Activated naive CD4-positive, alpha-beta T cell treated with anti-CD3 and anti-CD28 coated beads, Interleukin-2, amount 50 U/mL, for 16 hours (primary cell): Measurements from ENCODE around the gene TRIM44.

Experiments
- DNase-seq: peaks from one replicate; pipeline ENCODE4 v3.0.0-alpha.2; 2020

The TRIM44 gene

DNA sequence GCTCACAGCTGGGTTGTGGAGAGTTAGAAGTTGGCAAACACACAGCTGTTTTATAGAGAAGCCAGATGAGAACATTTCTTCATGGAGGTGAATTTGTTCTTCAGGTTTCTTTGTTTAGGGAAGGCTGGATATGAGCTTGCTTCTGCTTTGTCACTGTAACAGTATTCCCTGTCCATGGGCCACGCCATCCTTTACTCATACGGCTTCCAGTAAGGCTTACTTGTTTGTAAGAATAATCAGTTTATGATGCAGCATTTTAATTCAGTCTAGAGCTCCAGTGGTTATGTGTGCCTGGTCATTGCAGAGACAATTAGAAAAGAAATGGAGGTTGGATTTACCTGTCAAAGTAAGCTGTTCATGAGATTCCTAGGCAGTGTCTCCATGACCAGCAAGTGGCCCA is 131.8 kb downstream of the TRIM44 start:
- no peak for DNase-seq

- DNase-seq: no peak
These were observed 132.3 kb downstream of the TRIM44 start for GRCh38 chr11:35794850-35795249.

- DNase-seq: no peak
These were observed 134.0 kb downstream of the TRIM44 start for GRCh38 chr11:35796562-35796961.

DNA sequence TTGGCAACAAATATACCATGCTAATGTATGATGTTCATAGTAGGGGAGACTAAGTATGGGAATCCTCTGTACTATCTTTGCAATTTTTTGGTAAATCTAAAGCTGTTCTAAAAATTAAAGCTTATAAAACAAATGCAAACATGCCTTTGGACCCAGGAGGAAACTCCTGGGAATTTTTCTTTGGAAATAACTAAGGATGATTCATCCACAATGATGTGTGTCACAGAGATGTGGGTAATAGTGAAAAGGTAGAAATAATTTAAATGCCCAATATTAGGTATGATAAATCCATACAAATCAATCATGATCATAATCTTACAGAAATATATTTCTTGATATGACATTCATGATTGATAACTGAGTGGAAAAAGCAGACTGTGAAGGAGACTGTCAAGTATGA is 135.8 kb downstream of the TRIM44 start:
- DNase-seq: no peak

GRCh38 chr11:35798983-35799382 is 136.4 kb downstream of the TRIM44 start:
- no peak for DNase-seq

DNA sequence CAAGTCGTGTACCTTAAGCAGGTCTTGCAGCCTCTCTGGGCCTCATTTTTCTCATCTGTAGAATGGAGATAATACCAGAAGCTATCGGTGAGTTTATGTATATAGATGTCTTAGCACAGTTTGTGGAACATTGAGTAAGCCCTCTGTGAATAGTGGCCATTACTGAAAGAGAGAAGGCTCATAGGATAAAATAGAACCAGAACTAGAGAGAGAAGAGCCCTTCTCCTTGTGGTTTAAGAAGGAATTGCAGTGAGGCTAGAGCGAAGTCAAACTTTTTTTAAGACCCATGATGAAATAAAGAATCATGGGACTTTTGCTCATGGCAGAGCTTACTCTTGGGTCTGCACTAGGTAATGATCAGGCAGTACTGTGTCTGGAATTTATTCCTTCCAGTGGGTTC is 137.1 kb downstream of the TRIM44 start:
- DNase-seq: no peak

- no peak for DNase-seq
These were observed 138.7 kb downstream of the TRIM44 start for GRCh38 chr11:35800970-35801953.

DNA sequence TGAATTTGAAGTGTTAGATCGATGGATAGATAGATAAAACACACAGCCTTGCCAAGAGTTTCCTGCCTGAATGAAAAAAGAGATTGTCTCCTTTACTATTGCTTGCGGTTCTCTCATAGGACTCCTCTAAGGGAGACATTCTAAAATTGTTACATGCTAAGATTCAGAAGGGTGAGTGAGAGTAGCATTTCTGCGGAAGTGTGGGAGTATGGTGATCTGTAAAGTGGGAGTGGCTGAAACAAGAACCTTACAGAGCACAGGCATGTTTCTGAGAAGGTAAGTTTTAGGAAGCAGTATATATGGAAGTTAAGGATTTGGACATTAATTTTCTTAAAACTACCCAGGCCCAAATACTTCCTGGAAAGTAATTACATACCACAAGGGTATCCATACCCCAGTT is 139.6 kb downstream of the TRIM44 start:
- no peak for DNase-seq

DNA sequence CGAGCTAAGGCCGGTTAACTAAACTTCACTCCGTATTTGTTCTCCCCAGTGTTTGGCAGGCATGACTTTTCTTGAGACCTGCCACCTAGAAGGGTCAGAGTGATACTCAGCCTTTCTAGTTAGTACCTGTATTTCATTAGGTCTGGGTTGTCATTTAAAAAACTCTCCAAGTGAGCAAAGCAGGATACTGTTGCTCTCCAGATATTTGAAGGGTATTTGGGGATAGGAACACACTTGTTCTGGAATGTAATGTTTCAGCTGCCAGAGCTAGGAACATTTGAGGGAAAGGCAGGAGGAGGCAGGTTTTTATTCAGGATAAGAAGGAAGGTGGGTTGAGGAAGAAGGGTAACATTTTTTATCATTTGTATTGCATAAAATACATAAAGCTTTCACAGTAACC is 140.1 kb downstream of the TRIM44 start:
- DNase-seq: no peak

GRCh38 chr11:35803115-35803514 is 140.5 kb downstream of the TRIM44 start:
- DNase-seq: no peak

DNA sequence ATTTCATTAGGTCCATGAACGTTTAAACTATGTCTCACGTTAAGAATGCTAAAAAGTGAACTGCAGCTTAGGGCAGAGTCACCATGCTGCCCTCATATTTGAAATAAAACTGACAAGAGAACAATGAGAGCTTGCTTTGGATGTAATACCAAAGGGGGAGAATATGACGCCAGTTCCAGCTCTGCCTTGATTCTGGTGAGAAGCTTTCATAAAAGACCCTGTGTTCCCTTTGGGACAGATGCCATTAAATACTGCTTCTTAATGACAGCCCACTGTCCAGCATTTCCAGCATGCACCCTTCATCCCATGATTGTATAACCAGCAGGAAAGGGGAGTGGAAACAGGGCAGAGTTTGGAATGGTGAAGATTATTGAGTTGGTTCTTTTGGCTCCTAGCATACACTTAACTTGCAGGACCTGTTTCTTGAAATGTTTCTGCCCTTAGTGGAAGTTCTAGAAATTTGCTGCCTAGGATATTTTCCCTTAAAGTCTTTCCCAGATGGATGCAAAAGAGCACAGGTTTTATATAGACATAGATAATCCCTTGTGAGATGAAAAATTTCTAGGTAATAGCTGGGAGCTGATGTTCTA is 142.0 kb downstream of the TRIM44 start:
- DNase-seq: no peak

GRCh38 chr11:35809561-35809960 is 147.0 kb downstream of the TRIM44 start:
- no peak for DNase-seq

DNA sequence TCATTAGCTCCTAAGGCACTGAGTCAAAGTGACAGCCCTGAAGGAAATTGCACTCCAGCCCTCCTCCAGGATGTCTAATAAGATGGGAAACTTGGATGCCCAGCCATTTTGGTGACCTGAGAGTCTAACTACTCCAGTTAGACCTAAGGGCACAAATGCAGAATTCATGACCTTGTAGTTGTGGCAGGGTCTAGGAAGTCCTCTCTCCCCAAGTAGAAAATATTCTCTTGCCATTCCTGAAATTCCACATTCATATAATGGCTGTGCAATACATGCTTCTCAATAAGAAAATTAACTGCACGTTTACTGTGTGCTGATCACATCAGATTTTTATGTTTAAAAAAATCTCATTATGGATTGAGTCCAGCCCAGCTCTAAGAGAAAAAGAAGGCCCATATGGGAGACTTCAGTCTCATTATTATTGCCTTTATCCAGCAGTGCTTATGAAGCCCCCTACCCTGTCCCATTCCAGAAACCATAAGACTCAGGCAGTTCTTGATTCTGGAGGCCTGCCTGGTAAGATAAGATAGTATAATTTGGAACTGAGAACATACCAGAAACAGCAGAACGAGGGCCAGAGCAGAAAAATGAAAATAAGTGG is 147.6 kb downstream of the TRIM44 start:
- DNase-seq: no peak

DNA sequence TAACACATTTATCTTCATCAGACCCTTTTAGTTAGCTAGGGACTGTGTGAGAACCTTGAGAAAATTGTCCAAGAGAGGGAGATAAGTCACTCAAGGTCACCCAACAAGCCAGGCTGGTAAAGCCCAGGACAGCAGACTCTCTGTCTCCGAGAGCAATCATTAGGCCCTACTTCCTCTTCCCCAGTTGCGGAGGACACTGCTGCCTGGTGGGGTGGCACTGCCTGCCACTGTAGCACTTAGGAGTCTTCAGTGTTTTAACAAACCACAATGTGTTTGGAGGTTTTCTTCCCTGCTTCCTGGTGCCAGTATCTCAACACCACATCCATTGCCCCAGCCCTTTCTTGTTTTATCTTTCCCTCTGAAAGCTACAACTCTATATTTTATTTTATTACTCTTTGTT is 149.2 kb downstream of the TRIM44 start:
- DNase-seq: no peak

DNA sequence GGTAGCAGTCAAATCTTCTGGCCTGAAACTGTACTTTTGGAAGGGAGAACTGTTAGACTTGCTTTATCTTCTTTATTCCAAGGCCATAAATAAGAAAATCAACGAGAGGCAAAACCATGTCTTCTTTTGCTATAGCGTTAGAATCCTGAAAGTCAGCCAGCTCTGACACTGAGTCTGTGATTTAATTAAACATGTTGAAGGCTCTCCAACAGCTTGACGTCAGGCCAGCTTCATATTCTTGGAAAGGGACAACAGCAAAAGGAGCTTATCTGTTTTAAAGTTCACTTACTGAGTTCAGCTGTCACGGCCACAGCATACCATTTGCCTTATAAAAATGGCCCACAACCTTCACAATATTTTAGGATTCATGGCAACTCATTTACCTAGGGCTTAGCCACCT is 150.3 kb downstream of the TRIM44 start:
- DNase-seq: no peak

- no peak for DNase-seq
These were observed 151.6 kb downstream of the TRIM44 start for GRCh38 chr11:35814081-35814695.

- DNase-seq: no peak
These were observed 152.2 kb downstream of the TRIM44 start for GRCh38 chr11:35814720-35815305.

- DNase-seq: no peak
These were observed 153.2 kb downstream of the TRIM44 start for GRCh38 chr11:35815556-35816315.

DNA sequence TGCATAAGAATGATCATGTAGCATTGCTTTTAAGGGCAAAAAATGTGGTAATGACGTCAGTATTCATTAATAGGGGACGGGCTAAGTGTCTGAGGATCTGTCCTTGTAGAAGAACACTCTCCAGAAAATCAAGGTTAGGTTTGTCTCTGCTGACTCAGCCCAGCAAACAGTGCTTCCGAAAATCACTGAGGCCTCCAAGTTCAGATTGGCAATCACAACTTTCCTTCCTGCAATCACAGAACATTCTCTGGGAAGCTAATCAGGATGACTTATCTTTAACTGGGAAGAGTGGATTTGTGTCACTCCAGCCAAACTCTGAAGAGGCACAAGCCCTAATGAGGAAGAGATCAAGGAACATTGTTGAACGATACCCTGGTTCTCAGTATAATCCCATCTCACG is 158.0 kb downstream of the TRIM44 start:
- no peak for DNase-seq

DNA sequence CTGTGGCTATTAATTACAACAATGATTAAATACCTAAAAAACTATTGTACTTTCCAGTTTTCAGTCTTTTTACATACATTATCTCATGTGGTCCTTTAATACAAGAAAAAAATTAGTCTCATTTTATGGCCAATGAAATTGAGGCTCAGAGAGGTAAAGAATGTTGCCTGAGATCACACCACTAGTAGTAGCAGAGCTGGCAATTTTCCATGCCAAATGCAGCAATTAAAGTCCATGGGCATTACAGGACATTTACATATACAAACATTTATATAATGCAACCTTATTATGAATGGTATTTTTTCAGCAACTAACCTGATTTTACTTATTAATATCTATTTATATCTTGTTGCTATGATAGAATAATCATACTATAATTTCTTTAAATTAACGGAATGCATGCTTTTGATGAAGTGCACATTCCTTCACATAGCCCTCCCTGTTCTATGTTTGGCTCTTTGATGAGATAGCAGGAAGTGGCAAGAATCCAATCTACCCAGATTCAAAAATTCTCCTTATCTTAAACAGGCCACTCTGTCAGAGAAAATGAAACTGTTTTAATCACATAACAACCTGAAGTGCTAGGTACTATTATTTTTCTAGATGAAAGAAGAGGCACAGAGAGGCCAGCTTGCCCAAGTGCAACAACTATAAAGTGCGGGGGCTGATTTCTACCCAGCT is 160.4 kb downstream of the TRIM44 start:
- no peak for DNase-seq

- DNase-seq: no peak
These were observed 161.2 kb downstream of the TRIM44 start for GRCh38 chr11:35823742-35824298.
